Measurements from ENCODE around the gene SMAD2.
"Not testable (repeated sequence)": the region's sequence is repeated elsewhere in the genome, so short reads cannot be mapped to it uniquely, and the experiment has no call there.

SMAD2 gene

GRCh38 chr18:47793609-47794008 is 136.8 kb downstream of the SMAD2 start:
- no peak for DNase-seq (ENCODE audit: low spot score)

- no peak for DNase-seq (ENCODE audit: low spot score)
Measured at GRCh38 chr18:47791461-47791985, 138.9 kb downstream of the SMAD2 start.

GRCh38 chr18:47790036-47790435 is 140.4 kb downstream of the SMAD2 start:
- no peak for DNase-seq (ENCODE audit: low spot score)

GRCh38 chr18:47788621-47789020 is 141.8 kb downstream of the SMAD2 start:
- DNase-seq (ENCODE audit: low spot score): no peak

GRCh38 chr18:47781561-47781960 is 148.9 kb downstream of the SMAD2 start:
- DNase-seq (ENCODE audit: low spot score): no peak

GRCh38 chr18:47780011-47780725 is 150.3 kb downstream of the SMAD2 start:
- DNase-seq (ENCODE audit: low spot score): no peak

GRCh38 chr18:47779381-47779780 is 151.1 kb downstream of the SMAD2 start:
- DNase-seq (ENCODE audit: low spot score): no peak

- no peak for DNase-seq (ENCODE audit: low spot score)
Measured at GRCh38 chr18:47777626-47778025, 152.8 kb downstream of the SMAD2 start.

- peak; percentile 41 for DNase-seq (ENCODE audit: low spot score)
Measured at GRCh38 chr18:47775961-47776360, 154.5 kb downstream of the SMAD2 start.

- no peak for DNase-seq (ENCODE audit: low spot score)
Measured at GRCh38 chr18:47773931-47774330, 156.5 kb downstream of the SMAD2 start.

- peak; percentile 90 for DNase-seq (ENCODE audit: low spot score)
Measured at GRCh38 chr18:47772374-47773248, 157.8 kb downstream of the SMAD2 start.

- DNase-seq (ENCODE audit: low spot score): no peak
Measured at GRCh38 chr18:47771922-47772321, 158.5 kb downstream of the SMAD2 start.

- no peak for DNase-seq (ENCODE audit: low spot score)
Measured at GRCh38 chr18:47767699-47768098, 162.8 kb downstream of the SMAD2 start.

- not testable (repeated sequence) for DNase-seq (ENCODE audit: low spot score)
Measured at GRCh38 chr18:47767198-47767597, 163.3 kb downstream of the SMAD2 start.
